HG03354 (cell line): ENCODE data around the gene ITPRIPL1.

ENCODE experiments used
- ATAC-seq: cut with Tn5 transposase; IDR thresholded peaks from one replicate; pipeline ENCODE4 v1.9.1; 2021; ENCODE audit warnings: mild to moderate bottlenecking; ENCODE audit not compliant: unreplicated experiment, poor library complexity, severe bottlenecking

ITPRIPL1 gene

DNA sequence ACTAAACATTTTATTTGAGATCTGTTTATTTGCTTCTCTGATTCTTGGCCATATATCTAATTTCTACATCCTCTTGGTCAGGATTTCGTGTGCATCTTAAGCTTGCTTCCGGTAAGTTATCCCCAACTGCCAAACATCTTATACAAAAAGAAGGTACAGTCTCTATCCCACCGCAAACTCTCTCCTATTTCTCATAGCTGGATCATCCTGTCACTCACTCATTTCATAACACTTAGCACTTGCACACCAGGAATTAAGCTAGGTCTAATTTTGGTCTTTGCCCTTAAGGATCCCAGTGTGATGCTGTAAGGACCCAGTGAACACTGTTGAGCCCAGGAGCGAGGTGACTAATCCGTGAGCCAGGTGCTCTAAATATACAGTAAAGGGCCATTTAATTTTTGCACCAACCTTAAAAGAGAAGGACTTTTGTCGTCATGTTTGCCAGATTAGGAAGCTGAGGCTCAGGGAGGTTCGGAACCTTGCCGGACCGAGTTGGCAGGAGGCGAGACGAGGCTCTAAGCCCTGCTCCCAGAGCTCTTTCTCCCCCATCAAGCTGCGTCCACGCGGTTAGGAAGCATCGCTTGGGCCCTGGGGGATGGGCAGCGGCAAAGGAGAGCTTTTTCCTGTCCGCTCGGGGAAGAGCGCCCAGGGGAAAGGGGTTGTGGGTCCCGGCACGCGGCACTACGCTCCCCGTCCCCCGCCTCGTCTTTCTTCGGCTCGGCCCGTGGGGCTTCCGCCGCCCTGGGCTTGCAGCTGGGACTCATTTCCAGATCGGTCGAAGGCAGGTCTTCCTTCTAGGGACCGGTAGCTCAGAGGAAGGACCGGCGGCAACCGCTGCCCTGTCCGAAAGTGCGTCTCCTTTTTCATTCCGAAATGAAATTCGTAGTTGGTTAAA, 4.1 kb upstream of the ITPRIPL1 start:
- ATAC-seq, result peak; percentile 34

- no peak for ATAC-seq
Observed at GRCh38 chr2:96323849-96324248, 1.3 kb upstream of the ITPRIPL1 start.

DNA sequence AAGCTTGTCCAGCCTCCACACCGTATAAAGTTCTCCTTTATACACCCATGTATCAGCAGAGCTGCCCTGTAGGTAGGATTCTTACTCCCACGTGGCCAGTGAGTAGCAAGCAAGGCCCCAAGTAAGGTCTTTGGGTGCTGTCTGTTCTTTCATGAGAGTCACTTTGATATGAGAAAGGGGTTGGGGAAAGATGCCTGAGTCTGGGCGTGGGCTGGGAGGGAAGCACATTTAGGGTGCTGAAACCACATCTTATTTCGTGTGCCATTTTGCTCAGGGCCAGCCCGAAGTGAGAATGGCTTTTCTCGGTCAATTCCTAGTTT, 436 bp upstream of the ITPRIPL1 start:
- ATAC-seq, result no peak

GRCh38 chr2:96325884-96326255, 753 bp downstream of the ITPRIPL1 start:
- ATAC-seq, result no peak

DNA sequence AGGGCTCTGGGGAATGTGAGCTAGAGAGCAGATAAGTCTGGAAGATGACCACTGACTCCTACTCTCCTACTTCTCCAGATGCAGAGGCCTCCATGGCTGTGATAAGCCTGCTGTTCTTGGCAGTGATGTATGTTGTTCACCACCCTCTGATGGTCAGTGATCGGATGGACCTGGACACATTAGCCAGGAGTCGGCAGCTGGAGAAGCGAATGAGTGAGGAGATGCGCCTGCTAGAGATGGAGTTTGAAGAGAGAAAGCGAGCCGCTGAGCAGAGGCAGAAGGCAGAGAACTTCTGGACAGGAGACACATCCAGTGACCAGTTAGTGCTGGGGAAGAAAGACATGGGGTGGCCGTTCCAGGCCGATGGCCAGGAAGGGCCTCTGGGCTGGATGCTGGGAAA, 1.4 kb downstream of the ITPRIPL1 start:
- ATAC-seq, result no peak

DNA sequence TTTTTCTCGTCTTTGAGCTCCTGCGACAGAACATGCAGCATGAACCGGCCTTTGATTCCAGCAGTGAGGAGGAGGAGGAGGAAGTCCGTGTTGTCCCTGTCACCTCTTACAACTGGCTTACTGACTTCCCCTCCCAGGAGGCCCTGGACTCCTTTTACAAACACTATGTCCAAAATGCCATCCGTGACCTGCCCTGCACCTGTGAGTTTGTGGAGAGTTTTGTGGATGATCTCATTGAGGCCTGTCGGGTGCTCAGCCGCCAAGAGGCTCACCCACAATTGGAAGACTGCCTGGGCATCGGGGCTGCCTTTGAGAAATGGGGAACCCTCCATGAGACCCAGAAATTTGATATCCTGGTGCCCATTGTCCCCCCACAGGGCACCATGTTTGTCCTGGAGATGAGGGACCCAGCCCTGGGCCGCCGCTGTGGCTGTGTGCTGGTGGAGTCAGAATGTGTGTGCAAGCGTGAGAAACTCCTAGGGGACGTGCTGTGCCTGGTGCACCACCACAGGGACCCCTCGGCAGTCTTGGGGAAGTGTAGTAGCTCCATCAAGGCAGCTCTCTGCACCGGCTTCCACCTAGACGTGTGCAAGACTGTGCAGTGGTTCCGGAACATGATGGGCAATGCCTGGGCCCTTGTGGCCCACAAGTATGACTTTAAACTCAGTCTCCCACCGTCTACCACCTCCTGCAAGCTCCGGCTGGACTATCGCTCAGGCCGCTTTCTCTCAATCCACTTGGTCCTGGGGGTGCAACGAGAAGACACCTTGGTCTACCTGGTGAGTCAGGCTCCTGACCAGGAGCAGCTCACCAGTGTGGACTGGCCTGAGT, 2.1 kb downstream of the ITPRIPL1 start:
- ATAC-seq, result no peak

GRCh38 chr2:96329456-96329855, 4.3 kb downstream of the ITPRIPL1 start:
- ATAC-seq, result no peak

DNA sequence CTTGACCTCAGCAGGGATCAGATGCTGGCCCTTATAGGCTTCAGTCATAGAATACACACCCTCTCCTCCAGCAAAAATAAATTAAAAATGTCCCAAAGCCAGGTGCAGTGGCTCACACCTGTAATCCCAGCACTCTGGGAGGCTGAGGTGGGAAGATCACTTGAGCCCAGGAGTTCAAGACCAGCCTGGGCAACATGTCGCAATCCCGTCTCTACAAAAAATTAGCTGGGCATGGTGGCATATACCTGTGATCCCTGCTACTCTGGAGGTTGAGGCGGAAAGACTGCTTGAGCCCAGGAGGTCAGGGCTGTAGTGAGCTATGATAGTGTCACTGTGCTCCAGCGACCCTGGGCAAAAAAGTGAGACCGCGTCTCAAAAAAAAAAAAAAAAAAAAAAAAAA, 4.8 kb downstream of the ITPRIPL1 start:
- no peak for ATAC-seq

GRCh38 chr2:96330407-96330806, 5.3 kb downstream of the ITPRIPL1 start:
- no peak for ATAC-seq

DNA sequence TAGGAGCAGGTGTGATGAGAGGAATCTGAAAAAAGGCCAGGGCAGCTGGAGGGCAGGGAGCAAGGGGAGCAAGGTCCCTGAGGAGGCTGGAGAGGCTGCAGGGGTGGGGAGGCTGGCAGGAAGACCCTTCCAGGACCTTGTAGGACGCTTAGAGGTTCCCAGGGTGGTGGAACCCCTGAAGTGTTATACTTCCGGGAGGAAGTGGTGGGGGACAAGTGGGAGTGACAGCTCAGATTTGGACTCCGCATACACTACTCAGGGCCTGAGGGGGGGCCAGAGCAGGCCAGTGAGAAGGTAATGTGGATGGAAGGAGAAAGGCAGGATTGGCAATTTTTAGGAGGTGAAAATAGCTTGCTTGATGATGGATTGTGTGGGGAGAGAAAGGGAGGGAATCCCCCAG, 8.6 kb downstream of the ITPRIPL1 start:
- ATAC-seq, result no peak

DNA sequence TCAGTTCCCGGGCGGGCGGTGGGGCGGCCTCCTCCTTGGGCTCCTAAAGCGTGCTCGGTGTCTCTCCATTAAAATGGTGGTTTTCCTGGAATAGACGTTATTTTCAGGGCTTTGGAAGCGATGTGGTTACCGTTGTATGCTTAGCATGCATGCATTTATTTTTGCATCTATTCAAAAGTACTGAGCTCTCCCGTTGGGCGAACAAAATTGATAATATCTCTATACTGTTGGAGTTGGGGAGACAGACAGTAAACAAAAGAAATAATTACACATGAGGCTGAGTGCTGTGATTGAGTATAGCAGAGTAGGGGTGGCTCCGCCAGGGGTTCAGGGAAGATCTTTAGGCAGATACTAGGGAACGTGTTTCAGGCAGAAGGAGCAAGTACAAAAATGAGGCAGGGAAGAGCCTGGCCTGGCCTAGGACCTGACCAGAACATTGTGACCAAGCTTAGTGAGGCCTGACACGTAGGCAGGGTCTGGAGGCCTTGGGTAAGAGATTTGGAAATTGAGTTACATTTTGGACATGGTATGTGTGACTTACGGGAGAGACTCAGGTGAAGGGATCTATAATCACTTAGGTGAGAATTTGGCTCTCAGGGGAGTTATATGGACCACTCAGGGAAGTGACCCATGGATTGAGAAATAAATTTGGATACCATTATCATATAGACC, 11.1 kb downstream of the ITPRIPL1 start:
- peak; percentile 2 for ATAC-seq

DNA sequence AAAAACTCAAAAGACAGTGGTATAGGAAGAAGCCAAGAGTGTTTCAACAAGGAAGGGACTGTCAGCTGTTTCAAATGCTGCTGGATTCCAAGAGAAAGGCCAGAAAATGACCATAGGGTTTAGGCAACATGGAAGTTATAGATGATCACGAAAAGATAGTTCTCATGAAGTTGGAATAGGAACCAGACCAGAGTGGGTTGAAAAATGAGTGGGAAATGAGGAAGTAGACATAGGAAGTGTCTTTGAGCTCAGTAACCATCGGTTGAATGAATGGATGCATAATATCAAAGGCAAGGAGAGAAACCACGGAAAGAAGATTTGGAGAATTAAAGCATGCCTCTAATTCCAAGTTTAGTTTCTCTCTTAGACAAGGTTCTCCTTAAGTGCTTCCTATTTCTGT, 11.8 kb downstream of the ITPRIPL1 start:
- ATAC-seq, result no peak

DNA sequence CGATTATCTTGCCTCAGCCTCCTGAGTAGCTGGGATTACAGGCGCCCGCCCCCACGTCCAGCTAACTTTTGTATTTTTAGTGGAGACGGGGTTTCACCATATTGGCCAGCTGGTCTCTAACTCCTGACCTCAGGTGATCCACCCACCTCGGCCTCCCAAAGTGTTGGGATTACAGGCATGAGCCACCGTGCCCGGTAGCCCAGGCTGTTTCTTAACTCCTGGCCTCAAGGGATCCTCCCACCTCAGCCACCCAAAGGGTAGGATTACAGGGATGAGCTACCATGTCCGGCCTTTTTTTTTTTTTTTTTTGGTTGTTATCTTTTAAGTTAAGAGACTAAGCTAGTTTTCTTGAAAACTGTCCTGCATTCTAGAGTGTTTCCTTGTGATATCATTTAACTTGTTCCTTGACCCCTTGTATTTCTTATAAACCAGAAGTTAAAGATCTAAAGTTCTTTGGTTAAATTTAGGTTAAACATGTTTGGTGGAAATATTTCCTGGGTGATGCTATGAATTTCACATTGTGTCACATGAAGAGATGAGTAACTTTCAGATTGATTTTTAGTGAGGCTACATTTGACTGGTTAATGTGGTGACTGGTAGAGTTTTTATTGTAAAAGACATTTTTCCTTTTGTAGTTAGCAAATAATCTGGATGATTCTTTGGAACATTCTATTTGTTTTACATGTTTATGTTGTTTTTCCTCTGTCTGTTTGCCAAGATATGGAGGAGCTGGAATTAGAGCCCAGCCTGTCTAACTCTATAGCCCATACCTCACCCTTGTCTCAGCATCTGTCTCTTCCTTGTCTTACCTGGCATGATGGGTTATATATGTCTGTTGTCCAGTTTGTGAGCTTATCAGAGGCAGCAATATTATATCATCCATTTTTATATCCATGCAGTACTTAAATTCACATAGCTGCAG, 15.6 kb downstream of the ITPRIPL1 start:
- ATAC-seq, result no peak

DNA sequence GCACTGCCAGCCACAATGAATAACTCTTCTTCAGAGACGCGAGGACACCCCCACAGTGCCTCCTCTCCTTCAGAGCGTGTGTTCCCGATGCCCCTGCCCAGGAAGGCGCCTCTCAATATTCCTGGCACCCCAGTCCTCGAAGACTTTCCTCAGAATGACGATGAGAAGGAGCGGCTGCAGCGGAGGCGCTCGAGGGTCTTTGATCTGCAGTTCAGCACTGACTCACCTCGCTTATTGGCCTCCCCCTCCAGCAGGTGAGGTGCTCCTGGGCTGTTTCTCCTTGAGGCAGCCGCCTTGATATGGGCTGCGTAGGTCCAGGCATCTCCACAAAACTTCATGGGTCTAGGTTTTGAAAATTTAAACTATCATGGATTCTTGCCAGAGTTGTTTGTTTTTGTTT, 16.5 kb downstream of the ITPRIPL1 start:
- no peak for ATAC-seq

DNA sequence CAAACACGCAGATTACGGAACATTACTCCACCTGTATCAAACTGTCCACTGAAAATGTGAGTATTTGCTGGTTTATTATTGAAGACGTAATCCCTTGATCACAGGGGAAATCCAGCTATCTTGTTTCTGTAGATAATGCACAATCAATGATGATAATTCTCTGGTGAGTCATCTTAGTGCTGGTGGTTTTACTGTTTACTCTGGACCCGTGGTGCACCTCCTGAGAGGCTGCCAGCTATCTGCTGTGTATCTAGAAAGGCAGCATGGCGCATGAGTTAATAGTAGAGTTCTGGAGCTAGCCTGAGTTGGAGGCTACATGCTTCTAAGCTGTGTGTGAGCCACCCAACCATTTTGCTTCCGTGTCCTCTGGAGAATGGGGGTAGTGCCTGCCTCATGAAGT, 17.0 kb downstream of the ITPRIPL1 start:
- no peak for ATAC-seq

- ATAC-seq, result peak; percentile 82
Observed at GRCh38 chr2:96344011-96344410, 18.9 kb downstream of the ITPRIPL1 start.

DNA sequence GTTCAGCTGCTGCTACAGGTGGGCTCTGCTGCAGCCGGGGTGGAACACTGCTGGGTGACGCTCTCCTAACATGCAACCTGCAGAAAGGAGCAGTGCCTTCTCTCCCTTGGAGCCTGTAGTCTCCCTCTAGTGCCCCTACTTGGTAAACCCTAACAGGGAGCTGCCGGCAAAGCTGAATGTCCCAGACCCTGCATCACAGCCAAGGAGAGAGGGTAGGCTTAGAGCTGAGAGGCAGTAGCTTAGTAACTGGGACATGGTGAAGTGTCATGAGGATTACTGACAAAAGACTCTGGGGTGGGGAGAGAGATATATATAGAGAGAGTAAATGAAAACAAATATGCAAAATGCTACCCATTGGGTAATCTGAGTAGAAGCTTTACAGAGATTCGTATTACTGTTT, 20.3 kb downstream of the ITPRIPL1 start:
- no peak for ATAC-seq

- ATAC-seq, result no peak
Observed at GRCh38 chr2:96345868-96346462, 20.8 kb downstream of the ITPRIPL1 start.

GRCh38 chr2:96347395-96347794, 22.3 kb downstream of the ITPRIPL1 start:
- ATAC-seq, result no peak
